Measurements from ENCODE around the gene RNF114. TPM values are rescaled to one million over a fixed set of nuclear protein-coding genes. Genes with fewer than 3 reads are reported as not detected.

The RNF114 gene
- polyA plus RNA-seq, 3 donors = 128 to 164 (median 146) TPM

GRCh38 chr20:49938173-49939163, 2.3 kb downstream of the RNF114 start:
- peaks cover 51% of the 10 kb centered on the region for H3K4me1 Mint-ChIP-seq
- H3K4me1 ChIP-seq (ENCODE audit: control insufficient read depth in 1 of 2, insufficient read depth in 2 of 2, low read length in 2 of 2) = peaks cover 45 to 51% of the 10 kb centered on the region in 2 donors
- intact Hi-C loops (cut with micrococcal nuclease) = no loop called here
- peaks cover 0 to 5% (median 0%) of the 10 kb centered on the region in 7 donors for H3K9me3 Mint-ChIP-seq
- H3K9me3 ChIP-seq (replicated peaks in 1 of 2; ENCODE audit: control insufficient read depth in 1 of 2, insufficient read depth in 1 of 2, low read length in 2 of 2) = no peaks in the 10 kb centered on the region
- peaks cover 0 to 2% (median 0%) of the 10 kb centered on the region in 3 donors for H3K27me3 Mint-ChIP-seq (ENCODE audit: low read depth in 3 of 3)
- H3K27me3 ChIP-seq (ENCODE audit: control insufficient read depth in 2 of 2, insufficient read depth in 2 of 2, low read length in 2 of 2) = no peaks in the 10 kb centered on the region
- H4K20me1 ChIP-seq (ENCODE audit: insufficient read depth, low read length) = peaks cover 69% of the 10 kb centered on the region
- peak overlapping the region in 1 of 3 experiments; percentile 93 for H3K4me3 ChIP-seq (replicated peaks in 1 of 3; ENCODE audit: low read depth in 2 of 3, low read length in 3 of 3)
- 95% methylated on average over 12 of the region's 12 CpGs for WGBS (ENCODE audit: insufficient coverage)
- DNase-seq = no peak
- peaks cover 26 to 47% of the 10 kb centered on the region in 2 donors for H3K36me3 ChIP-seq (replicated peaks in 1 of 2; ENCODE audit: control insufficient read depth in 1 of 2, insufficient read depth in 2 of 2, low read length in 2 of 2)
- H3K4me2 ChIP-seq (replicated peaks; ENCODE audit: extremely low read depth, low read length, poor library complexity, severe bottlenecking) = peak overlapping the region; percentile 91
- TF ChIP-seq, protein P1, sequence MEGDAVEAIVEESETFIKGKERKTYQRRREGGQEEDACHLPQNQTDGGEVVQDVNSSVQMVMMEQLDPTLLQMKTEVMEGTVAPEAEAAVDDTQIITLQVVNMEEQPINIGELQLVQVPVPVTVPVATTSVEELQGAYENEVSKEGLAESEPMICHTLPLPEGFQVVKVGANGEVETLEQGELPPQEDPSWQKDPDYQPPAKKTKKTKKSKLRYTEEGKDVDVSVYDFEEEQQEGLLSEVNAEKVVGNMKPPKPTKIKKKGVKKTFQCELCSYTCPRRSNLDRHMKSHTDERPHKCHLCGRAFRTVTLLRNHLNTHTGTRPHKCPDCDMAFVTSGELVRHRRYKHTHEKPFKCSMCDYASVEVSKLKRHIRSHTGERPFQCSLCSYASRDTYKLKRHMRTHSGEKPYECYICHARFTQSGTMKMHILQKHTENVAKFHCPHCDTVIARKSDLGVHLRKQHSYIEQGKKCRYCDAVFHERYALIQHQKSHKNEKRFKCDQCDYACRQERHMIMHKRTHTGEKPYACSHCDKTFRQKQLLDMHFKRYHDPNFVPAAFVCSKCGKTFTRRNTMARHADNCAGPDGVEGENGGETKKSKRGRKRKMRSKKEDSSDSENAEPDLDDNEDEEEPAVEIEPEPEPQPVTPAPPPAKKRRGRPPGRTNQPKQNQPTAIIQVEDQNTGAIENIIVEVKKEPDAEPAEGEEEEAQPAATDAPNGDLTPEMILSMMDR (IDR thresholded peaks at IDR 0.05) = no peak
- no peak overlapping the region for H3K9ac ChIP-seq (ENCODE audit: insufficient read depth, low read length, poor library complexity, severe bottlenecking)
- peaks cover 76% of the 10 kb centered on the region for H3K79me2 ChIP-seq (ENCODE audit: insufficient read depth, low read length)
- no peak overlapping the region for H3K4me3 Mint-ChIP-seq
- H3K27ac ChIP-seq (ENCODE audit: low read depth in 1 of 2, low read length in 2 of 2) = peak overlapping the region in 1 of 2 donors; percentile 90
- H2AFZ ChIP-seq (ENCODE audit: insufficient read depth, low read depth, low read length, poor library complexity, severe bottlenecking) = no peak overlapping the region
- H3K36me3 Mint-ChIP-seq = peaks cover 33 to 37% of the 10 kb centered on the region in 2 donors
- peak overlapping the region in 6 of 7 donors; percentile 46 to 95 (median 55) for H3K27ac Mint-ChIP-seq

DNA sequence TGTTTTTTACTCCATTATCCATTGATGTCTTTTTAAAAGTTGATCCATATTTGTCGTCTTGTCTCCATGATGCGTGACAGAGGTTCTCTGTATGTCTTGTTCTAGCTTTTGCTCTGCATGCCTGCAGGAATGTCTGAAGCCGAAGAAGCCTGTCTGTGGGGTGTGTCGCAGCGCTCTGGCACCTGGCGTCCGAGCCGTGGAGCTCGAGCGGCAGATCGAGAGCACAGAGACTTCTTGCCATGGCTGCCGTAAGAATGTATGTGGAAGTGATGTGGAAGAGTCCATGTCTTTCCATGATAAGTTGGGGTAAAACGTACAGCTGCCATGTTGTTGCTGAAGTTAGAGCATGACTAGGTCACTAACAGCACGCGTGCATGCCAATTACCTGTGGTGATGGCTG, 5.3 kb downstream of the RNF114 start:
- intact Hi-C loops (cut with micrococcal nuclease) = no loop called here
- Histone ChIP-seq H3K4me1 (ENCODE audit: control insufficient read depth in 1 of 2, insufficient read depth in 2 of 2, low read length in 2 of 2) (peaks cover 24 to 30% of the 10 kb centered on the region in 2 donors), H3K9me3 (replicated peaks in 1 of 2; ENCODE audit: control insufficient read depth in 1 of 2, insufficient read depth in 1 of 2, low read length in 2 of 2) (no peaks in the 10 kb centered on the region), H2AFZ (ENCODE audit: insufficient read depth, low read depth, low read length, poor library complexity, severe bottlenecking) (no peak overlapping the region), H3K27me3 (ENCODE audit: control insufficient read depth in 2 of 2, insufficient read depth in 2 of 2, low read length in 2 of 2) (no peaks in the 10 kb centered on the region), H3K4me3 (replicated peaks in 1 of 3; ENCODE audit: low read depth in 2 of 3, low read length in 3 of 3) (no peak overlapping the region), H3K27ac (ENCODE audit: low read depth in 1 of 2, low read length in 2 of 2) (no peak overlapping the region), H3K9ac (ENCODE audit: insufficient read depth, low read length, poor library complexity, severe bottlenecking) (no peak overlapping the region), H3K4me2 (replicated peaks; ENCODE audit: extremely low read depth, low read length, poor library complexity, severe bottlenecking) (no peak overlapping the region), H3K79me2 (ENCODE audit: insufficient read depth, low read length) (peaks cover 91% of the 10 kb centered on the region), H4K20me1 (ENCODE audit: insufficient read depth, low read length) (peaks cover 97% of the 10 kb centered on the region), H3K36me3 (replicated peaks in 1 of 2; ENCODE audit: control insufficient read depth in 1 of 2, insufficient read depth in 2 of 2, low read length in 2 of 2) (peaks cover 51 to 74% of the 10 kb centered on the region in 2 donors)
- Mint-ChIP-seq H3K4me3 (no peak overlapping the region), H3K36me3 (peaks cover 53 to 66% of the 10 kb centered on the region in 2 donors), H3K4me1 (peaks cover 33% of the 10 kb centered on the region), H3K27ac (peak overlapping the region in 1 of 7 donors; percentile 31), H3K9me3 (no peaks in the 10 kb centered on the region), H3K27me3 (ENCODE audit: low read depth in 3 of 3) (peaks cover 0 to 2% (median 0%) of the 10 kb centered on the region in 3 donors)
- TF ChIP-seq, protein P1 (IDR thresholded peaks at IDR 0.05) = no peak
- WGBS (ENCODE audit: insufficient coverage) = 97% methylated on average over 13 of the region's 15 CpGs
- DNase-seq = no peak

Measured in CD14-positive monocyte (primary cell).